Measurements from ENCODE around the gene PTPN22.
"Not testable (repeated sequence)": the region's sequence is repeated elsewhere in the genome, so short reads cannot be mapped to it uniquely, and the experiment has no call there.

The PTPN22 gene

GRCh38 chr1:113852694-113853093 is 18.8 kb downstream of the PTPN22 start:
- not testable (repeated sequence) for DNase-seq (ENCODE audit: low read depth in 2 of 3, low spot score in 2 of 3)

- DNase-seq (ENCODE audit: low read depth in 2 of 3, low spot score in 2 of 3): no peak
These were observed 21.2 kb downstream of the PTPN22 start for GRCh38 chr1:113850127-113850796.

GRCh38 chr1:113849072-113849471 is 22.4 kb downstream of the PTPN22 start:
- no peak for DNase-seq (ENCODE audit: low read depth in 2 of 3, low spot score in 2 of 3)

GRCh38 chr1:113846391-113847035 is 25.0 kb downstream of the PTPN22 start:
- no peak for DNase-seq (ENCODE audit: low read depth in 2 of 3, low spot score in 2 of 3)

- DNase-seq (ENCODE audit: low read depth in 2 of 3, low spot score in 2 of 3): no peak
These were observed 35.0 kb downstream of the PTPN22 start for GRCh38 chr1:113836534-113836933.

- DNase-seq (ENCODE audit: low read depth in 2 of 3, low spot score in 2 of 3): no peak
These were observed 35.7 kb downstream of the PTPN22 start for GRCh38 chr1:113835686-113836290.

- DNase-seq (ENCODE audit: low read depth in 2 of 3, low spot score in 2 of 3): no peak
These were observed 36.8 kb downstream of the PTPN22 start for GRCh38 chr1:113834716-113835115.

GRCh38 chr1:113830039-113830438 is 41.5 kb downstream of the PTPN22 start:
- DNase-seq (ENCODE audit: low read depth in 2 of 3, low spot score in 2 of 3): no peak

- DNase-seq (ENCODE audit: low read depth in 2 of 3, low spot score in 2 of 3): no peak
These were observed 49.6 kb downstream of the PTPN22 start for GRCh38 chr1:113821916-113822315.

- DNase-seq (ENCODE audit: low read depth in 2 of 3, low spot score in 2 of 3): no peak
These were observed 52.9 kb downstream of the PTPN22 start for GRCh38 chr1:113818578-113818977.

GRCh38 chr1:113813218-113813617 is 58.3 kb downstream of the PTPN22 start:
- no peak for DNase-seq (ENCODE audit: low read depth in 2 of 3, low spot score in 2 of 3)

- DNase-seq (ENCODE audit: low read depth in 2 of 3, low spot score in 2 of 3): no peak
These were observed 58.8 kb downstream of the PTPN22 start for GRCh38 chr1:113812661-113813135.

GRCh38 chr1:113811888-113812660 is 59.4 kb downstream of the PTPN22 start, which contains the start of gene RSBN1:
TSS of gene RSBN1 (minus strand) at chr1:113812476. CDS start at chr1:113812412, 64 bp downstream.
- DNase-seq (ENCODE audit: low read depth in 2 of 3, low spot score in 2 of 3): peak; percentile 92 to 97 (median 93)

- DNase-seq (ENCODE audit: low read depth in 2 of 3, low spot score in 2 of 3): peak in 1 of 3 experiments; percentile 40
These were observed 60.2 kb downstream of the PTPN22 start for GRCh38 chr1:113811156-113811887.

- DNase-seq (ENCODE audit: low read depth in 2 of 3, low spot score in 2 of 3): no peak
These were observed 61.6 kb downstream of the PTPN22 start for GRCh38 chr1:113809670-113810602.

GRCh38 chr1:113808450-113809195 is 62.9 kb downstream of the PTPN22 start:
- no peak for DNase-seq (ENCODE audit: low read depth in 2 of 3, low spot score in 2 of 3)

- DNase-seq (ENCODE audit: low read depth in 2 of 3, low spot score in 2 of 3): no peak
These were observed 65.9 kb downstream of the PTPN22 start for GRCh38 chr1:113805639-113806038.

- DNase-seq (ENCODE audit: low read depth in 2 of 3, low spot score in 2 of 3): no peak
These were observed 66.3 kb downstream of the PTPN22 start for GRCh38 chr1:113805256-113805531.
